HepG2 (cell line): Measurements from ENCODE around the gene CHCHD1. TPM values are rescaled to one million over a fixed set of nuclear protein-coding genes. Genes with fewer than 3 reads are reported as not detected.

ENCODE experiments used
- CREB1 ChIP-seq, 2 experiments: fragments of 450-650 bp in 1 of 2; IDR thresholded peaks; 2 replicates each; pipeline ENCODE4 v1.6.1; 2016 to 2017; ENCODE audit warnings: control low read depth in 1 of 2, mild to moderate bottlenecking in 1 of 2, missing compliant biosample characterization in 1 of 2, missing genetic modification characterization in 1 of 2
- E2F5 ChIP-seq: sonication (generic); formaldehyde crosslinking; conservative IDR thresholded peaks from 2 replicates; pipeline ENCODE4 v1.4.0; 2020; ENCODE audit warnings: missing genetic modification reagents
- FOXK2 ChIP-seq: fragments of 450-650 bp; IDR thresholded peaks from 2 replicates; pipeline ENCODE4 v1.6.1; 2016
- JUNB ChIP-seq: sonication (generic); formaldehyde crosslinking; IDR thresholded peaks from 2 replicates; pipeline ENCODE4 v1.8.0; 2022; ENCODE audit warnings: missing genetic modification reagents, mild to moderate bottlenecking, borderline replicate concordance
- KDM4B ChIP-seq: sonication (generic); formaldehyde crosslinking; IDR thresholded peaks from 2 replicates; pipeline ENCODE4 v1.4.0; 2020; ENCODE audit warnings: missing genetic modification reagents
- MAFG ChIP-seq: sonication (generic); formaldehyde crosslinking; IDR thresholded peaks from 2 replicates; pipeline ENCODE4 v1.5.1; 2020; ENCODE audit warnings: mild to moderate bottlenecking, missing genetic modification reagents
- MIXL1 ChIP-seq: IDR thresholded peaks from 2 replicates; pipeline ENCODE4 v1.6.1; 2016
- MXD3 ChIP-seq: IDR thresholded peaks from 2 replicates; pipeline ENCODE4 v1.6.1; 2016; ENCODE audit warnings: mild to moderate bottlenecking, missing biosample characterization, missing genetic modification reagents
- NFIB ChIP-seq: sonication (generic); formaldehyde crosslinking; IDR thresholded peaks from 2 replicates; pipeline ENCODE4 v1.9.0; 2021; ENCODE audit warnings: missing genetic modification reagents, mild to moderate bottlenecking, borderline replicate concordance
- PATZ1 ChIP-seq: sonication (generic); formaldehyde crosslinking; IDR thresholded peaks from 2 replicates; pipeline ENCODE4 v1.4.0; 2020; ENCODE audit warnings: missing genetic modification reagents
- PLSCR1 ChIP-seq: sonication (generic); formaldehyde crosslinking; IDR thresholded peaks from 2 replicates; pipeline ENCODE4 v1.5.0; 2020; ENCODE audit warnings: missing genetic modification reagents, mild to moderate bottlenecking, borderline replicate concordance
- SMYD3 ChIP-seq: sonication (generic); formaldehyde crosslinking; IDR thresholded peaks from 2 replicates; pipeline ENCODE4 v1.8.1; 2023; ENCODE audit warnings: mild to moderate bottlenecking, missing genetic modification reagents
- U2AF2 ChIP-seq: fragments of 200-400 bp; formaldehyde crosslinking; IDR thresholded peaks from 2 replicates; pipeline ENCODE4 v1.6.1; 2017; ENCODE audit warnings: low read depth, mild to moderate bottlenecking, low read length
- ZFY ChIP-seq: sonication (generic); formaldehyde crosslinking; IDR thresholded peaks from 2 replicates; pipeline ENCODE4 v1.4.0; 2020; ENCODE audit warnings: missing genetic modification reagents
- ZIK1 ChIP-seq: sonication (generic); formaldehyde crosslinking; IDR thresholded peaks from 2 replicates; pipeline ENCODE4 v1.5.0; 2020; ENCODE audit warnings: mild to moderate bottlenecking, low read depth, missing genetic modification reagents, borderline replicate concordance
- ZNF20 ChIP-seq: sonication (generic); formaldehyde crosslinking; IDR thresholded peaks from 2 replicates; pipeline ENCODE4 v1.4.0; 2020; ENCODE audit warnings: mild to moderate bottlenecking, moderate library complexity, missing genetic modification reagents
- ZNF382 ChIP-seq: sonication (generic); formaldehyde crosslinking; IDR thresholded peaks from 2 replicates; pipeline ENCODE4 v1.5.0; 2020; ENCODE audit warnings: missing genetic modification reagents, mild to moderate bottlenecking, borderline replicate concordance
- ZNF670 ChIP-seq: sonication (generic); formaldehyde crosslinking; IDR thresholded peaks from 2 replicates; pipeline ENCODE4 v1.8.0; 2022; ENCODE audit warnings: mild to moderate bottlenecking, missing genetic modification reagents, borderline replicate concordance
- ZNF800 ChIP-seq: sonication (generic); formaldehyde crosslinking; IDR thresholded peaks from 2 replicates; pipeline ENCODE4 v1.4.0; 2020; ENCODE audit warnings: missing genetic modification reagents
- polyA plus RNA-seq, 8 experiments: library from polyadenylated mRNA; depleted of rRNA in 3 of 8; stranded (reverse) in 7 of 8; unstranded in 1 of 8; fragments of >200 nt; fragmentation: Illumina TruSeq in 4 of 8; extraction: Trizol in 4 of 8; gene quantifications; 2 replicates each; pipeline versions ENCODE4 v1.2.1 to v1.2.3, GENCODE V29; 2011 to 2016; ENCODE audit warnings: low read depth in 4 of 8, missing spikeins in 1 of 8, mixed read lengths in 1 of 8; ENCODE audit not compliant: insufficient read depth in 1 of 8
- total RNA-seq, 5 experiments: library from RNA; depleted of rRNA; stranded (reverse); fragments of >200 nt; fragmentation: Illumina TruSeq; extraction: Trizol; gene quantifications; 2 replicates each; pipeline ENCODE4 v1.2.3, GENCODE V29; 2016; ENCODE audit warnings: low read depth in 1 of 5
- TF ChIP-seq, protein P1 (sequence below): sonication (generic); formaldehyde crosslinking; IDR thresholded peaks from 2 replicates; pipeline ENCODE4 v1.4.0; 2020; ENCODE audit warnings: mild to moderate bottlenecking, low read depth, missing genetic modification reagents
- TF ChIP-seq, protein P2 (sequence below): sonication (generic); formaldehyde crosslinking; IDR thresholded peaks from 2 replicates; pipeline ENCODE4 v1.4.0; 2020; ENCODE audit warnings: missing genetic modification reagents

The CHCHD1 gene
- total and polyA plus RNA-seq, 2 of the 13 experiments (the other 11 are each of a cell fraction or from before 2014, with no cell fraction given), result 36.9 to 71.2 TPM

DNA sequence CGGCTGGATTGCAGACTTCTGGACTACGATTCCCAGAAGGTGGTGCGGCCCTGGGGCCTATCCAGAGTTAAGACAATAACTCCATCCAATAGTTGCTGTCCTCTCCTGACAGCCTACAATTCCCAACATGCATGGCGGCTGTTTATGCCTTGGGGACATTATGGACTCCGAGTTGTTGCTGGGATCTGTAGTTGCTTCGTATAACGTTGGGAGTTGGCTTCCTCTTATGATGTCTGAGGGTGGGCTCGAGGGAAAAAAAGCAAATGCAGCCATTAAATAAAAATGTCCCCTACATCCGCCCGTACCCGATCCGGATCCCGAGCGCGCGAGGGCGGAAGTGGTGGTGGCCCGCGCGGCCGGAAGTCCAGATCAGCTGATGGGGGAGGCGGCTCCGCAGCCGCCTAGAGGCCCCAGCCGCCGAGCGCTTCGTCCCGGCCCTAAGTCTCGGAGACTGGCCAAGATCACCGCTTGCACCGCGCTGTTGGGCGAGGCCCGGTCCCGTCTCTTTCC, 3.4 kb downstream of the CHCHD1 start, which contains the start of gene ZSWIM8 (continued):
- TF ChIP-seq, protein P1, sequence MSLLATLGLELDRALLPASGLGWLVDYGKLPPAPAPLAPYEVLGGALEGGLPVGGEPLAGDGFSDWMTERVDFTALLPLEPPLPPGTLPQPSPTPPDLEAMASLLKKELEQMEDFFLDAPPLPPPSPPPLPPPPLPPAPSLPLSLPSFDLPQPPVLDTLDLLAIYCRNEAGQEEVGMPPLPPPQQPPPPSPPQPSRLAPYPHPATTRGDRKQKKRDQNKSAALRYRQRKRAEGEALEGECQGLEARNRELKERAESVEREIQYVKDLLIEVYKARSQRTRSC (CRISPR knock-in tag), result no peak
- TF ChIP-seq E2F5 (no peak), PLSCR1 (CRISPR knock-in tag) (no peak), ZNF800 (CRISPR knock-in tag) (no peak), ZNF670 (CRISPR knock-in tag) (no peak), JUNB (CRISPR knock-in tag) (no peak), MIXL1 (CRISPR knock-in tag) (no peak; the same call in 1 of the 2 replicates), NFIB (CRISPR knock-in tag) (no peak), ZFY (CRISPR knock-in tag) (peak; percentile 90), MXD3 (CRISPR knock-in tag) (peak; percentile 63; the same call in 1 of the 2 replicates), FOXK2 (peak; percentile 90), ZNF382 (CRISPR knock-in tag) (no peak), MAFG (CRISPR knock-in tag) (no peak), CREB1 (IDR thresholded peaks at IDR 0.05) (no peak), CREB1 (CRISPR knock-in tag; IDR thresholded peaks at IDR 0.05) (peak; percentile 81), ZIK1 (CRISPR knock-in tag) (no peak), U2AF2 (no peak), KDM4B (CRISPR knock-in tag) (no peak), PATZ1 (CRISPR knock-in tag) (peak; percentile 64), ZNF20 (CRISPR knock-in tag) (no peak), SMYD3 (CRISPR knock-in tag) (no peak)
- TF ChIP-seq, protein P2, sequence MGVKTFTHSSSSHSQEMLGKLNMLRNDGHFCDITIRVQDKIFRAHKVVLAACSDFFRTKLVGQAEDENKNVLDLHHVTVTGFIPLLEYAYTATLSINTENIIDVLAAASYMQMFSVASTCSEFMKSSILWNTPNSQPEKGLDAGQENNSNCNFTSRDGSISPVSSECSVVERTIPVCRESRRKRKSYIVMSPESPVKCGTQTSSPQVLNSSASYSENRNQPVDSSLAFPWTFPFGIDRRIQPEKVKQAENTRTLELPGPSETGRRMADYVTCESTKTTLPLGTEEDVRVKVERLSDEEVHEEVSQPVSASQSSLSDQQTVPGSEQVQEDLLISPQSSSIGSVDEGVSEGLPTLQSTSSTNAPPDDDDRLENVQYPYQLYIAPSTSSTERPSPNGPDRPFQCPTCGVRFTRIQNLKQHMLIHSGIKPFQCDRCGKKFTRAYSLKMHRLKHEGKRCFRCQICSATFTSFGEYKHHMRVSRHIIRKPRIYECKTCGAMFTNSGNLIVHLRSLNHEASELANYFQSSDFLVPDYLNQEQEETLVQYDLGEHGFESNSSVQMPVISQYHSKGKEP (CRISPR knock-in tag), result no peak
